ENCODE data around the gene THOC7.

DNA sequence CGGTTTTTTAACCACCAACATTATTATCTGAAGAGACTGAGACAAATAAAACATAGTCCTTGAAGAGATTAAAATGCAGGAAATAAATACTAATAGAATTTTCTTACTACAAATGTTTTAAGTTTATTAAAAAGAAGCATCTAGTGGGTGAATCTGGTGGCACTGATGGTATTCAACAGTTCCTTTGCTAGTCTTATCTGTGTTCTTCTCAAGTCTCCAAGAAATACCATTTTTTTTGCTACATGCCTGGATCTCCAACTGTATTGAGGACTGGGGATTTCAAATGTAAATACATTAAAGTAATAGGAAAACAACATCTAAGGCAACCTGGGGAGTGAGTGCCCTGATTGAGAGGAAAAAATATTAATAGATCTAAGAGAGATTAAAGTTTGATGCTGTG, 21.9 kb downstream of the THOC7 start:
- TF ChIP-seq, protein P1, sequence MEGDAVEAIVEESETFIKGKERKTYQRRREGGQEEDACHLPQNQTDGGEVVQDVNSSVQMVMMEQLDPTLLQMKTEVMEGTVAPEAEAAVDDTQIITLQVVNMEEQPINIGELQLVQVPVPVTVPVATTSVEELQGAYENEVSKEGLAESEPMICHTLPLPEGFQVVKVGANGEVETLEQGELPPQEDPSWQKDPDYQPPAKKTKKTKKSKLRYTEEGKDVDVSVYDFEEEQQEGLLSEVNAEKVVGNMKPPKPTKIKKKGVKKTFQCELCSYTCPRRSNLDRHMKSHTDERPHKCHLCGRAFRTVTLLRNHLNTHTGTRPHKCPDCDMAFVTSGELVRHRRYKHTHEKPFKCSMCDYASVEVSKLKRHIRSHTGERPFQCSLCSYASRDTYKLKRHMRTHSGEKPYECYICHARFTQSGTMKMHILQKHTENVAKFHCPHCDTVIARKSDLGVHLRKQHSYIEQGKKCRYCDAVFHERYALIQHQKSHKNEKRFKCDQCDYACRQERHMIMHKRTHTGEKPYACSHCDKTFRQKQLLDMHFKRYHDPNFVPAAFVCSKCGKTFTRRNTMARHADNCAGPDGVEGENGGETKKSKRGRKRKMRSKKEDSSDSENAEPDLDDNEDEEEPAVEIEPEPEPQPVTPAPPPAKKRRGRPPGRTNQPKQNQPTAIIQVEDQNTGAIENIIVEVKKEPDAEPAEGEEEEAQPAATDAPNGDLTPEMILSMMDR (IDR thresholded peaks at IDR 0.05; ENCODE audit: low read depth, low read length), result no peak
- no peak for TF ChIP-seq EZH2phosphoT487 (IDR thresholded peaks at IDR 0.05; ENCODE audit: low read depth)
